HL-60/S4 (cell line): Measurements from ENCODE around the gene ZNF678.
"Not testable (repeated sequence)": the region's sequence is repeated elsewhere in the genome, so short reads cannot be mapped to it uniquely, and the experiment has no call there.

Source experiments
- in situ Hi-C: fragments of 300-500 bp; cut with MboI; formaldehyde crosslinking; loops from 2 replicates; pipeline ENCODE4 v1.14.3; 2022; ENCODE audit warnings: low sequenced_read_pairs

Gene ZNF678

DNA sequence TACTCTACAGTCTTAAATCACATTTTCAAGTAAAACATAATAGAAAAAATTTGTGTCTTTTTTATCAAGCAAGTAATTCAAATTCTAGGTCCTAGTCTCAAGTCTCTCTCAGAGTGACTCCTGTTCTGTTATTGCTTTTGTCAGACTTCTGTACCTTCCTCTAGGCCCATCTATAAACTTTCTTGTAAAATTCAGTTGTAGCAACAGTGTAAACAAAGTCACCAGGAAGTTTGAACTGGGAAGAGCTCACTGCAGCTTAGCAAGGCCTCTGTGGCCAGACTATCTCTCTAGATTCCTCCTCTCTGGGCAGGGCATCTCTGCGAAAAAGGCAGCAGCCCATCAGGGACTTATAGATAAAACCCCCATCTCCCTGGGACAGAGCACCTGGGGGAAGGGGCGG lies 13.5 kb upstream of the ZNF678 start:
- in situ Hi-C loops = no loop called here

DNA sequence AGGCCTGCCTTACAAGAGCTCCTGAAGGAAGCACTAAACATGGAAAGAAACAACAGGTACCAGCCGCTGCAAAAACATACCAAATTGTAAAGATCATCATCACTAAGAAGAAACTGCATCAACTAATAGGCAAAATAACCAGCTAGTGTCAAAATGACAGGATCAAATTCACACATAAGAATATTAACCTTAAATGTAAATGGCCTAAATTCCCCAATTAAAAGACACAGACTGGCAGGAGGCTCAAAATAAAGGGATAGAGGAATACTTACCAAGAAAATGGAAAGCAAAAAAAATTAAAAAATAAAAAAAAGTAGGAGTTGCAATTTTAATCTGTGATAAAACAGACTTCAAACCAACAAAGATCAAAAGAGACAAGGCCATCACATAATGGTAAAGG lies 11.5 kb upstream of the ZNF678 start:
- in situ Hi-C loops = not testable (repeated sequence)

DNA sequence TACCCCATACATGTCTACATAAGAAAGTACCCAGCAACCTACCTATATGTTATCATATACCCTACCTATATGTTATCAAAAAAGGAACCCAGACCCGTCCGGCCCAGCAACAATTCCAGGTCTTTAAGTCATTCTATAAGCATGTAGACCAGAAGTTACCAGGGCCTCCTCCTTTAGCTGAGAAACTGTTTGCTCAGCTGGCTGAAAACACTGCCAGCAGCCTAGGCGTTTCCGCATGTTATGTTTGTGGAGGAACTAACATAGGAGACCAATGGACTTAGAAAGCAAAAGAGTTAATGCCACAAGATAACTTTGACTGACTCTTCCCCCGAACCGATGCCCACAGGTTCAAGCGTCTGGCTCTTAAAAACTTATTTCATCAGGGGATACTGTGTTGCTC lies 7.1 kb upstream of the ZNF678 start:
- in situ Hi-C loops = no loop called here

DNA sequence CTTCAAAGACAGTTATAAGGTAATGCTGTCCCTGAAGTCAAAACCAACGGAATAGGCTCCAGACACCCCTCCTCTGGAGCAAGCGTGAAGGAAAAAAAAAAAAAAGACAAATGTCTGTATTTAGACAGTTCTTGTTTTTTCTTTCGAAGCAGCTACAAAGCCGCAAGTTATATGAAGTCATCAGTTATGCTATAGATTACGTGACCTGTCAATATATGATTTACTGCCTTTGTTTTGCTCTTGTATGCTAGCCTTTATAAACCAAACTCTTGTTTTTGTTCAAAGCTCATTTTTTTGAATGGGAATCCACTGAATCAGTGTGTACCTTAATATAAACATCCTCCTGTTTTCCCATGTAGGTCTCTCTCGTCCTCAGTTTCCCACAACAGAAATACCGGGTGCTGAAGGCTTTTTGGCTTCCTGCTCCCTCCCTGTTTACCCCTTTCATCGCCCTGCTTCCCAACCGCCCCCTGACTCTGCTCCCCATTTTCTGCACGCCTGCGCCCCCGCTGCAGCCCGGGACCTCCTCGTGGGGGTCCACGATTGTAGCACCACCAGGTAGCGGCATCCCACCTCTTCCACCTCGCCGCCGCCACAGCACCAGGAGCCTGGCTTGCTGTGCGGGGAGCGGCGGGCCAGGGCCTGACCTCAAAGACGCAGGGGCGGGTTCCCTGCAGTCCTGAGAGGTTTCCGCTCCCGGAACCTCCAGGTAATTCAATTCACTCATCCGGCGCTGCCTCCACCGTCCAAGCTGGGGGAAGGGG lies 5.2 kb upstream of the ZNF678 start:
- in situ Hi-C loops = no loop called here

DNA sequence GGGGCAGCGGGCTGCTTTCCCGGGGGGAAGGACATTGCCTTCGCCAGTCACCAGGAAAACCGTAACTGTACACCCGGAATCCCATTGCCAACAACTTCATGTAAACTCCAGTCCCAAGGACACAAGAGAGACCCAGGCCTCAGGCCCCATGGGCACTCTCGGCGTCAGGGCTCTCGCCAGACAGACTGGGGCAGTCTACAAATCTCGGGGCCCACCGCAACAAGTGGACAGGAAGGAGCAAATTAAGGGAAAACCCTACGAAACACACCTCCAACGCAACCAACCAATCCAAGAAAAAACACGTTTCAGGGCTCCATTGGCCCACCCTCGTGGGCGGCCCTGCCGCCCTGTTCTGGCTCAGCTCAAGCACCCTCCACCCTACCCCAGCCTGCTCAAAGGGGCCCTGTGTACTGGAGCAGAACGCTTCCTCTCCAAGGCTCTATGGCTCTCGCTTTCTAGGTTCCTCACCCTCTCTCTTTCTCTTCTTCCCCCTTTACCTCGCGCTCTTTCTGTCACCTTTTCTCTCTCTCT lies 4.6 kb upstream of the ZNF678 start:
- in situ Hi-C loops = no loop called here

DNA sequence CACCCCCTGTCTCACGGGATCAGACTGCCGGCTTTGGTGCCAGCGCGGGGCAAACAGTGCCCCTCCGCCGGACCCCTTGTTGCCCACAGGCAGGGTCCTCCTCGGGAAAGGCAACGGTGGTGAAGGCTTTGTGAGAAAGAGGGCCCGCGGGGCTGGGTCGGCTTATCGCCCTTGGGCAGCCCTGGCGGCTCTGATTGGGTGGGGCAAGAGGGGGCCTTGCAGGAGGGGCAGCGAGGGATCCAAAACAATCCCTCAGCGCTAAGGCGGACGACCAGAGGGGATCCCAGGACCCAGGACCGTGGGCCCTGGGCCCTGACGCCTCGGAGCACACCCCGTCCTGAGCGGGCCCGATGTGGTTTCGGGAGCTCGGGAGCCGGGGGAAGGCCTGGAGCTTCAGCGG lies 3.9 kb upstream of the ZNF678 start:
- in situ Hi-C loops = no loop called here

DNA sequence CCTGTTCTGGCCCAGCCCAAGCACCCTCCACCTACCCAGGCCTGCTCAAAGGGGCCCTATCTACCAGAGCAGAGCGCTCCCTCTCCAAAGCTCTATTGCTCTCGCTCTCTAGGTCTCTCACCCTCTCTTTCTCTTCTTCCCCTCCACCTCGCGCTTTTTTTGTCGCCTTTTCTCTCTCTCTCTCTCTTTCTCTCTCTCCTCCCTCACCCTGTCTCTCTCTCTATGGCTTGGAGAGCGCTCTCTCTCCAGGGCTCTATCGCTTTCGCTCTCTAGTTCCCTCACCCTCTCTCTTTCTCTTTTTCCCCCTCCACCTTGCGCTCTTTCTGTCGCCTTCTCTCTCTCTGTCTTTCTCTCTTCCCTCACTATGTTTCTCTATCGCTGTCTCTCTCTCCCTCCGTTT lies 3.4 kb upstream of the ZNF678 start:
- in situ Hi-C loops = no loop called here

DNA sequence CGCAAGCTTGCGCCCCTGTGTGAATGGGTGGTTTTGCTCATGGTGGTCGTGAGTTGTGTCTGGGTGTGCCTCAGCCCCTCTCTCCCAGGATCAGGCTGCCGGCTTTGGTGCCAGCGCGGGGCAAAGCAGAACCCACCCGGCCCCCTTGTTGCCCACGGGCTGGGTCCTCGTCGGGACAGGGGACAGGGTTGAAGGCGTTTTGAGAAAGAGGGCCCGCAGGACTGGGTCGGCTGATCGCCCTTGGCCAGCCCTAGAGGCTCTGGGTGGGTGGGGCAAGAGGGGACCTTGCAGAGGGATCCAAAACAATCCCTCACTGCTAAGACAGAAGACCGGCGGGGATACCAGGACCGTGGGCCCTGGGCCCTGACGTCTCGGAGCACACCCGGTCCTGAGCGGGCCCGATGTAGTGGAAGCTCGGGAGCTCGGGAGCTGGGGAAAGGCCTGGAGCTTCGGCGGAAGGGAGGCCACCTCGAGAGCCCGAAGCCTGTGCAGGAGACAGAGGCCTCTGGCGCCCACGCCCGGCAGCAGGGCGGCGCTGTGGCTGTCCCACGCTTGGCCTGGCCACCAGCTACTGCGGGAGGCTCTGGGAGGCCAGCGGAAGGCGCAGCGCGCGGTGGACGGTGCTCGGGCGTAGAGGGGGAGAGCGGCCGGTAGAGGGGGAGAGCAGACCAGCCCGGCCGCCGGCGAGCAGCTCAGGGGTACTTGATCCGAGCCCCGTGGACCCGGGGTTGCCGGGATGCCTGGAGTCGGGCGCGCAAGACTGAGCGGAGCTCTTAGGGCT lies 2.8 kb upstream of the ZNF678 start:
- in situ Hi-C loops = no loop called here

DNA sequence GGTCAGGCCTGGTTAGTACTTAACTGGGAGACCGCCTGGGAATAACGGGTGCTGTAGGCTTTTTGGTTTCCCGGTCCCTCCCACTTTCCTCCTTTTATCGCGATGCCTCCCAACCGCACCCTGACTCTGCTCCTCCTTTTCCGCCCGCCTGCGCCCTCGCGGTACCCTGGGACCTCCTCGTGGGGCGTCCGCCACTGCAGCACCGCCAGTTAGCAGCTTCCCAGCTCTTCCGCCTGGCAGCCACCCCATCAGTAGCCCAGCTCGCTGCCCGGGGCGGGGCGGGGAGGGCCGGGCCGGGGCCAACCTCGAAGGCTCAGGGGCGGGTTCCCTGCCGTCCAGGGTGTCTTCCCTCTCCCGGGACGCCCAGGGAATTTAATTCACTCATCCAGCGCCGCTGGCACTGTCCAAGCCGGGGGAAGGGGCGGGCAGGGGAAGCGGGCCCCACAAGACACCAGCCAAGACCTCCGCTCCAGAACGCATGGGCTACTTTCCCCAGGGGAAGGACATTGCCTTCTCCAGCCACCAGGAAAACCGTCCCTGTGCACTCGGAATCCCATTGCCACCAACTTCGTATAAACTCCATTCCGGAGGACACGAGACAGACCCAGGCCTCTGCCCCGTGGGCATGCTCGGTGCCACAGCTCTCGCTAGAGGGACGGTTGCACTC lies 2.0 kb upstream of the ZNF678 start:
- in situ Hi-C loops = no loop called here

DNA sequence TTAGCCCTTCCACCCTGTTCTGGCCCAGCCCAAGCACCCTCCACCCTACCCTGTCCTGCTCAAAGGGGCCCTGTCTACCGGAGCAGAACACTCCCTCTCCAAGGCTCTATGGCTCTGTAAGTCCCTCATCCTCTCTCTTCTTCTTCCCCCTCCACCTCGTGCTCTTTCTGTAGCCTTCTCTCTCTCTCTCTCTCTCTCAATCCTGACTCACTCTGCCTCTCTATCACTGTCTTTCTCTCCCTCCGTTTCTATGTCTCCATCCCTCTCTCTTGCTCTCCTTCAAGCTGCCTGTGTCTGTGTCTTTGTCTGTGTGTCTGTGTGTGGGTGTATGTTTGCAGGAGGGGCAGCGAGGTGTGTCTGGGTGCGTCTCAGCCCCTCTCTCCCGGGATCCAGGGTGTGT lies 1.3 kb upstream of the ZNF678 start:
- in situ Hi-C loops = no loop called here

DNA sequence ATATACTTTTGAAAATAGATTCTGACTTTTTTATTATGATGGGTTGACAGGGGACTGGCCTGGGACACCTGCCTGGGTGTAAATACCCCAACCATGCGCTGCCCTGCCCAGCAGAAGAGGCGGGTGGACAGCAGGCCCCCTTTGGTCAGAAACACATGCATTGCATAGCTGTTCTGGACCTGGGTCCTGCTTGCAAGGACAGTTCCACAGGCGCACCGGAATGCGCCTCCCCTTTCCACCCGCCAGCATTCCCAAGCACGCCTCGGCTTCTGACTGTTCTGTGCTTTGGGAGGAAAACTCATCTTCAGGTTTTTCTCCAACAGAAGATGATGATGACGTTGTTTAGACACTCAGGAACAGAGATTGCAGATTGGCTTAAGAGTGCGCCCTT lies 428 bp upstream of the ZNF678 start:
- in situ Hi-C loops = no loop called here

DNA sequence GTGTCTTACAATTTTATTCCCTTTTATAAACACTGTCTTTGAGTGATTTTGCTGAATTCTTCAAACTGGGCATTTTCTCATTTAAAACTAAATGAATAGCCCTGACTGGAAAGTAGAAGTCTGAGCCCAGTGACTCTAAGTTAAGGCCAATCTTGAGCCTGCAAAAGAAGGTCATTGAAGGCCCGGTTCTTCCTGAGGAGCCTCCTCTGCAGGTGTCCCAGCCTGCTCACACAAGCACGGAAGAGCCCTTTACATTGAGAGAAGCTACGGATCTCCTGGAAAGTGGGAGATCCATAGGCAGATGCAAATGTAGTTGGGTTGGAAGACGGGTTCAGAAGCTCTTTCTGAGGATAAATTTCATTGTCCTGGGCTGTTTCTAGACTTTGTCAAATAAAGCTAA lies 3.9 kb downstream of the ZNF678 start:
- in situ Hi-C loops = no loop called here

DNA sequence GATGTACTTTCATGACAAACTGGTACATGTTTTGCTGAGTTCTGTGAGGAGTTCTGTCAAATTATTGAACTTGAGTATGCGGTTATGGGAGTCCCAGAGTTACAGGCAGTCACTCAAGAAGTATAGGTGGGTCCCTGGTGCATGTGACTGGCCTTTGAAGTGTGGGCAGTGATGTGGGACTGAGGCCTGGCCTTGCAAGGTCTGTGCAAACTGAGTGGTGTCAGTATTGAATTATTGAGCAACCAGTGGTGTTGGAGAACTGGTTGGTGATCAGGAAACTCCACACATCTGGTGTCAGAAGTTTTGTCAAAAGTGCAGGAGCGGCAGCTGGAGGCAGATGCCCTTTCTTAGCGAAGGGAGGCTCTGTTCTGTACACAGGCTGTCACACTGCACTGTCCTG lies 5.2 kb downstream of the ZNF678 start:
- in situ Hi-C loops = no loop called here

DNA sequence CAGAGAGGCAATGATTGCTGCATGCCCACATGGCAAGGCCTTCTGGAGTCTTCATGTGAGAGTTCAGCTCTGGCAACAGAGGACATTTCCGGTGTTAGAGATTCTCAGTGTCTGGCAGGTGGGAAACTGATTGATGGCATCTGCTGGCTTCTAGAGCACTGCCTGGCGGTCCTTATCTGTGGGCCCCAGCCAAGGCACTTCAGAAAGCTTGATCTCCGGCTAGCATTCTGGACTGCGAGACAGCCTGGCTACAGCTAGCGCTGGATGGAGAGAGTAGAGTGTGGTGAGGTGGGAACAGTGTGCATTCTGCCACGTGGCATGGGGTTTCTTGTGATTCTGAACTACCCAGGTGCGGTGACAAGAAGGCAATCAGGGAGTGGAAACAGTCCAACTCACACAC lies 9.4 kb downstream of the ZNF678 start:
- in situ Hi-C loops = no loop called here

DNA sequence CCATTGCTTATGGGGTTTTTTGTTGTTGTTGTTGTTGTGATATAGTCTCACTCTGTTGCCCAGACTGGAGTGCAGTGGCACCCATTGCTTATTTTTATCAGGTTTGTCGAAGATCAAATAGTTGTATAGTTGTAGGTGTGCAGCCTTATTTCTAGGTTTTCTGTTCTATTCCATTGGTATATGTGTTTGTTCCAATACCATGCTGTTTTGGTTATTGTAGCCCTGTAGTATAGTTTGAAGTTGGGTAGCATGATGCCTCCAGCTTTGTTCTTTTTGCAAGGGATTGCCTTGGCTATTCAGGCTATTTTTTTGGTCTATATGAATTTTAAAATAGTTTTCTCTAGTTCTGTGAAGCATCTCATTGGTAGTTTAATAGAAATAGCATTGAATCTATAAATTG lies 11.6 kb downstream of the ZNF678 start:
- in situ Hi-C loops = no loop called here

DNA sequence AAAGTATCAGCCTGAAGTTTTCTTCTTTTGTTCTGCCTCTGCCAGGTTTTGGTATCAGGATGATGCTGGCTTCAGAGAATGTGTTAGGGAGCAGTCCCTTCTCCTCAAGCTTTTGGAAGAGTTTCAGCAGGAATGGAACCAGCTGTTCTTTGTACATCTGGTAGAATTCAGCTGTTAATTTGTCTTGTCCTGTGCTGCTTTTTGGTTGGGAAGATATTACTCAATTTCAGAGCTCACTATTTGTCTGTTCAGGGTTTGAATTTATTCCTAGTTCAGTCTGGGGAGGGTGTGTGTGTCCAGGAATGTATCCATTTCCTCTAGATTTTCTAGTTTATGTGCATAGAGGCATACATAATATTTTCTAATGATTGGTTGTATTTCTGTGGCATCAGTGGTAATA lies 12.8 kb downstream of the ZNF678 start:
- in situ Hi-C loops = no loop called here

DNA sequence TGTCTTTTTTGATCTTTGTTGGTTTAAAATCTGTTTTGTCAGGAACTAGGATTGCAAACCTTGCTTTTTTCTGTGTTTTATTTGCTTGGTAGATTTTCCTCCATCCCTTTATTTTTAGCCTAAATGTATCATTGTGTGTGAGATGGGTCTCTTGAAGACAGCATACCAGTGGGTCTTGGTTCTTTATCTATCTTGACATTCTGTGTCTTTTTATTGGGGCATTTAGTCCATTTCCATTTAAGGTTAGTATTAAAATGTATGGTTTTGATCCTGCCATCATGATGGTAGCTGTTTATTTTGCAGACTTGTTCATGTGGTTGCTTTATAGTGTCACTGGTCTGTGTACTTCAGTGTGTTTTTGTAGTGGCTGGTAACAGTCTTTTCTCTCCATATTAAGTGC lies 14.1 kb downstream of the ZNF678 start:
- in situ Hi-C loops = no loop called here

DNA sequence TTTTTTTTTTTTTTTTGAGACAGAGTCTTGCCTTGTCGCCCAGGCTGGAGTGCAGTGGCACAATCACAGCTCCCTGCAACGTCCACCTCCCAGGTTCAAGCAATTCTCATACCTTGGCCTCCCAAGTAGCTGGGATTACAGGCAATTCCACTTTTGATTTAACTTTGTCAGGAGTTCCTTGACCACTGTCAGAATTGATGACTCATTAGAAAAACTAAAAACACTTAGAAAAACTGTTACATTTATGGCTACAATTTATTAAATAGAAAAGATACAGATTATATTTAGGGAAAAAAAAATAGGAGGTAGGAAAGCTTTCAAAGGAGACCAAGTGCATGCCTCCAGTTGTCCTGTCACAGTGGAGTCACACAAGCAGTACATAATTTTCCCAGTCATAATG lies 20.0 kb downstream of the ZNF678 start:
- in situ Hi-C loops = no loop called here

DNA sequence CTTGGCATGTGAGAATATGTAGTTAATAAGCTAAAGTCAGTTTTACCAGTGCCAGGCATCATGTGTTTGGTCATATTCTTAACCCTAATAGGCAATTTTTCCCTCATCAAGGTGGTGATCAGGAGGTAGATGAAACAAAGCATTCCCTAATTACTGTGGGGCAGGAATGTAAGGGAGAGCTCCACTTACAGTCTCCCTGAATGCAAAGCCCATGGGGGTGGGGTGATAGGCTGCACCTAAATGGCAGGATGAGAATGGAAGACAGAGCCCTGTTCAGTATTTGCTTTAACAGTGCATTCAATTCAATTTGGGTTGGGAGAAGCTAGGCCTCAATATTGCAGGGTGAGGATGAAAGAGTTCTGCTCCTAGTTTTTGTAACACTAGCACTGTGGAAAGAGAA lies 23.4 kb downstream of the ZNF678 start:
- in situ Hi-C loops = no loop called here

DNA sequence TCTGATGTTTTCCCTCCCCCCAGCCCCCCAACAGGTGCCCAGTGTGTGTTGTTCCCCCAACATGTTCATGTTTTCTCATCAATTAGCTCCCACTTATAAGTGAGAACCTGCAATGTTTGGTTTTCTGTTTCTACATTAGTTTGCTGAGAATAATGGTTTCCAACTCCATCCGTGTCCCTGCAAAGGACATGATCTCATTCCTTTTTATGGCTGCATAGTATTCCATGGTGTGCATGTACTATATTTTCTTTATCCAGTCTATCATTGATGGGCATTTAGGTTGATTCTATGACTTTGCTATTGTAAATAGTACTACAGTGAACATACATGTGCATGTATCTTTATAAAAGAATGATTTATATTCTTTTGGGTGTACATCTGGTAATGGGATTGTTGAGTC lies 24.6 kb downstream of the ZNF678 start:
- in situ Hi-C loops = no loop called here

DNA sequence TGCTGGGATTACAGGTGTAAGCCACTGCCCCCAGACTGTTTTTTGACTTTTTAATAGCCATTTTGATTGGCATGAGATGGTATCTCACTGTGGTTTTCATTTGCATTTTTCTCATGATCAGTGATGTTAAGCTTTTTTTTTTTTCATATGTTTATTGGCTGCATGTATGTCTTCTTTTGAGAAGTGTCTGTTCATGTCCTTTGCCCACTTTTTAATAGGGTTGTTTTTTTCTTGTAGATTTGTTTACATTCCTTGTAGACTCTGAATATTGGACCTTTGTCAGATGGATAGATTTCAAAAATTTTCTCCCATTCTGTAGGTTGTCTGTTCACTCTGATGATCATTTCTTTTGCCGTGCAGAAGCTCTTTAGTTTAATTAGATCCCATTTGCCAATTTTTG lies 25.4 kb downstream of the ZNF678 start:
- in situ Hi-C loops = not testable (repeated sequence)

DNA sequence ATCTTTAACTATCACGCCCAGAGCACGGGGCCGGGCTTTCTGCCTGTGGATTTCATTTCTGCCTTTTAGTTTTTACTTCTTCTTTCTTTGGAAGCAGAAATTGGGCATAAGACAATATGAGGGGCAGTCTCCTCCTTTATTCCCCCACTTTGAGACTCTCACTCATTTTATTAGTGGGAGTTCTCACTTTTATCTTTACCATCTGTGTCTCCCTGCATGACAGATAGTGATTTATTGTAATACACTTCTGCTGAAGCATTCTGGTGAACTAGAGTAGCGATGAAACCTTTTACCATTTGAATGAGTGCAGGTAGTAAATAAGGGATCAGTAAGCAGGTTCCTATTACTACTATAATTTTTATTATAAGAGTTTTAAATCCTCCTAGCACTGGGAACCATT lies 26.4 kb downstream of the ZNF678 start:
- in situ Hi-C loops = not testable (repeated sequence)
